Tibial artery (tissue), 4 donors: Measurements from ENCODE around the gene OR1E2.
"Not testable (repeated sequence)": the region's sequence is repeated elsewhere in the genome, so short reads cannot be mapped to it uniquely, and the experiment has no call there.

Experiments used
- DNase-seq, 2 donors: peaks; one replicate each; pipeline ENCODE4 v3.0.0-alpha.2; 2019
- H3K27ac ChIP-seq, 2 donors: fragments of 200-600 bp; sonication (generic) in 1 of 2; 1 replicate in 1 of 2; 2 replicates in 1 of 2; pipeline ENCODE4 v1.5.1; 2018 to 2019; ENCODE audit warnings: mild to moderate bottlenecking in 1 of 2
- H3K27me3 ChIP-seq, 2 donors: fragments of 200-600 bp; sonication (generic) in 1 of 2; one replicate each; pipeline versions ENCODE4 v1.5.1 to v1.6.0; 2016 to 2019
- H3K36me3 ChIP-seq, 3 donors: fragments of 200-600 bp; sonication (generic) in 2 of 3; one replicate each; pipeline ENCODE4 v1.5.1; 2016 to 2019; ENCODE audit warnings: mild to moderate bottlenecking in 2 of 3
- H3K4me1 ChIP-seq, 4 donors: fragments of 200-600 bp; sonication (generic) in 2 of 4; 1 replicate in 3 of 4; 2 replicates in 1 of 4; pipeline ENCODE4 v1.5.1; 2016 to 2019
- H3K4me3 ChIP-seq, 2 donors: fragments of 200-600 bp; sonication (generic) in 1 of 2; 1 replicate in 1 of 2; 2 replicates in 1 of 2; pipeline ENCODE4 v1.5.1; 2018 to 2019; ENCODE audit warnings: mild to moderate bottlenecking in 2 of 2
- H3K9me3 ChIP-seq, 3 donors: fragments of 200-600 bp; sonication (generic) in 1 of 3; one replicate each; pipeline ENCODE4 v1.5.1; 2016 to 2019
- CTCF ChIP-seq, 2 experiments: fragments of 200-600 bp in 1 of 2; fragments of 450-650 bp in 1 of 2; IDR thresholded peaks; one replicate each; pipeline ENCODE4 v1.5.1; 2017 to 2019; ENCODE audit warnings: antibody characterized with exemption in 2 of 2, mild to moderate bottlenecking in 1 of 2, moderate library complexity in 1 of 2
- intact Hi-C: fragments of 100-400 bp; cut with DNase I; formaldehyde crosslinking; loops from one replicate; pipeline ENCODE4 v1.15.0; 2023; ENCODE audit warnings: low total_unique reads

Gene OR1E2

GRCh38 chr17:3411070-3411469, 22.6 kb downstream of the OR1E2 start, which contains the start of gene OR3A3:
TSS of gene OR3A3 (plus strand) at chr17:3411370.
- H3K4me3 ChIP-seq = no peak within 1 kb of the TSS
- H3K4me1 ChIP-seq = no peaks in the 10 kb centered on the region
- no peak for TF ChIP-seq CTCF (IDR thresholded peaks at IDR 0.05)
- H3K9me3 ChIP-seq = peaks cover 0 to 13% (median 4%) of the 10 kb centered on the region in 3 donors
- no peaks in the 10 kb centered on the region for H3K36me3 ChIP-seq
- intact Hi-C loops = no loop called here
- no peaks in the 10 kb centered on the region for H3K27me3 ChIP-seq
- DNase-seq = no peak
- H3K27ac ChIP-seq = no peak within 1 kb of the TSS

GRCh38 chr17:3403856-3404255, 29.8 kb downstream of the OR1E2 start:
- H3K4me3 ChIP-seq, intact Hi-C loops, H3K4me1 ChIP-seq, DNase-seq, H3K27ac ChIP-seq, H3K36me3 ChIP-seq, H3K27me3 ChIP-seq: not testable (repeated sequence)
- H3K9me3 ChIP-seq = peaks cover 0 to 13% (median 4%) of the 10 kb centered on the region in 3 donors

- intact Hi-C loops = no loop called here
- H3K4me1 ChIP-seq = no peaks in the 10 kb centered on the region
- H3K4me3 ChIP-seq = no peak overlapping the region
- DNase-seq = no peak
- TF ChIP-seq CTCF (IDR thresholded peaks at IDR 0.05) = no peak
- H3K27ac ChIP-seq = no peak overlapping the region
- no peaks in the 10 kb centered on the region for H3K36me3 ChIP-seq
- H3K27me3 ChIP-seq = no peaks in the 10 kb centered on the region
- H3K9me3 ChIP-seq = peaks cover 0 to 7% (median 0%) of the 10 kb centered on the region in 3 donors
These were observed 31.9 kb downstream of the OR1E2 start for GRCh38 chr17:3401786-3402185.

- H3K27me3 ChIP-seq = no peaks in the 10 kb centered on the region
- no peak for TF ChIP-seq CTCF (IDR thresholded peaks at IDR 0.05)
- H3K4me1 ChIP-seq = no peaks in the 10 kb centered on the region
- H3K27ac ChIP-seq = no peak overlapping the region
- H3K9me3 ChIP-seq = no peaks in the 10 kb centered on the region
- H3K36me3 ChIP-seq = no peaks in the 10 kb centered on the region
- no peak for DNase-seq
- no peak overlapping the region for H3K4me3 ChIP-seq
- intact Hi-C loops = no loop called here
These were observed 33.6 kb downstream of the OR1E2 start for GRCh38 chr17:3400055-3400454.

- no peak for TF ChIP-seq CTCF (IDR thresholded peaks at IDR 0.05)
- intact Hi-C loops = no loop called here
- Histone ChIP-seq H3K4me1 (no peaks in the 10 kb centered on the region), H3K36me3 (no peaks in the 10 kb centered on the region), H3K27ac (no peak within 1 kb of the TSS), H3K4me3 (no peak within 1 kb of the TSS), H3K9me3 (no peaks in the 10 kb centered on the region), H3K27me3 (no peaks in the 10 kb centered on the region)
- DNase-seq = no peak
These were observed 35.3 kb downstream of the OR1E2 start, which contains the start of gene OR1E1 for GRCh38 chr17:3398310-3398709. TSS of gene OR1E1 (minus strand) at chr17:3398410. CDS start at chr17:3398410, 0 bp downstream.

- H3K9me3 ChIP-seq, H3K27ac ChIP-seq, intact Hi-C loops, H3K27me3 ChIP-seq, DNase-seq, H3K4me1 ChIP-seq, H3K4me3 ChIP-seq, H3K36me3 ChIP-seq: not testable (repeated sequence)
These were observed 35.8 kb downstream of the OR1E2 start for GRCh38 chr17:3397801-3398200.

- no peak for DNase-seq
- peaks cover 0 to 11% (median 0%) of the 10 kb centered on the region in 3 donors for H3K9me3 ChIP-seq
- no peak overlapping the region for H3K4me3 ChIP-seq
- H3K4me1 ChIP-seq = no peaks in the 10 kb centered on the region
- TF ChIP-seq CTCF (IDR thresholded peaks at IDR 0.05) = no peak
- H3K27ac ChIP-seq = no peak overlapping the region
- H3K36me3 ChIP-seq = no peaks in the 10 kb centered on the region
- peaks cover 0 to 12% of the 10 kb centered on the region in 2 donors for H3K27me3 ChIP-seq
- intact Hi-C loops = no loop called here
These were observed 43.9 kb downstream of the OR1E2 start for GRCh38 chr17:3389791-3390190.
